ENCODE results near the gene VSX1. TPM values are rescaled to one million over a fixed set of nuclear protein-coding genes. Genes with fewer than 3 reads are reported as not detected.

VSX1 gene
- polyA plus RNA-seq, 1 donor = not detected

- DNase-seq (ENCODE audit: low read depth) = no peak
These were observed 41.5 kb downstream of the VSX1 start for GRCh38 chr20:25040438-25040831.

GRCh38 chr20:25039697-25040437, 42.1 kb downstream of the VSX1 start:
- DNase-seq (ENCODE audit: low read depth) = peak; percentile 75

- DNase-seq (ENCODE audit: low read depth) = no peak
These were observed 43.3 kb downstream of the VSX1 start for GRCh38 chr20:25038591-25039015.

- no peak for DNase-seq (ENCODE audit: low read depth)
These were observed 43.9 kb downstream of the VSX1 start for GRCh38 chr20:25038103-25038410.

GRCh38 chr20:25037288-25038102, 44.4 kb downstream of the VSX1 start:
- DNase-seq (ENCODE audit: low read depth) = no peak

GRCh38 chr20:25036331-25036936, 45.5 kb downstream of the VSX1 start:
- no peak for DNase-seq (ENCODE audit: low read depth)

GRCh38 chr20:25035921-25036320, 46.0 kb downstream of the VSX1 start:
- DNase-seq (ENCODE audit: low read depth) = no peak

- DNase-seq (ENCODE audit: low read depth) = no peak
These were observed 48.0 kb downstream of the VSX1 start for GRCh38 chr20:25033924-25034300.

GRCh38 chr20:25033265-25033923, 48.5 kb downstream of the VSX1 start:
- DNase-seq (ENCODE audit: low read depth) = no peak

- DNase-seq (ENCODE audit: low read depth) = no peak
These were observed 49.3 kb downstream of the VSX1 start for GRCh38 chr20:25032478-25033264.

- no peak for DNase-seq (ENCODE audit: low read depth)
These were observed 49.9 kb downstream of the VSX1 start for GRCh38 chr20:25032065-25032477.

- no peak for DNase-seq (ENCODE audit: low read depth)
These were observed 50.7 kb downstream of the VSX1 start for GRCh38 chr20:25031241-25031640.

GRCh38 chr20:25030649-25031207, 51.2 kb downstream of the VSX1 start:
- no peak for DNase-seq (ENCODE audit: low read depth)

GRCh38 chr20:25030007-25030648, 51.8 kb downstream of the VSX1 start:
- no peak for DNase-seq (ENCODE audit: low read depth)

- no peak for DNase-seq (ENCODE audit: low read depth)
These were observed 55.8 kb downstream of the VSX1 start for GRCh38 chr20:25025986-25026605.

Other genes starting within 250 kb of the VSX1 start
- gene CST7, start 132.9 kb downstream of the VSX1 start, polyA plus RNA-seq (ENCODE audit: insufficient read length) = 0.70 TPM
- 44.1 TPM for gene APMAP, start 89.4 kb downstream of the VSX1 start, polyA plus RNA-seq (ENCODE audit: insufficient read length)
- gene ACSS1, start 24.0 kb downstream of the VSX1 start, polyA plus RNA-seq (ENCODE audit: insufficient read length) = 16.5 TPM
- 36.0 TPM for gene ENTPD6, start 113.6 kb upstream of the VSX1 start, polyA plus RNA-seq (ENCODE audit: insufficient read length)
- gene PYGB, start 165.9 kb upstream of the VSX1 start, polyA plus RNA-seq (ENCODE audit: insufficient read length) = 24.4 TPM

Data from forelimb muscle (tissue), 1 donor.